K562 (cell line): Measurements from ENCODE around the gene ANAPC2. TPM values are rescaled to one million over a fixed set of nuclear protein-coding genes. Genes with fewer than 3 reads are reported as not detected.

Experiments used
- ATF7 ChIP-seq: fragments of 450-650 bp; IDR thresholded peaks from 2 replicates; pipeline ENCODE4 v1.7.1; 2014; ENCODE audit warnings: mild to moderate bottlenecking, moderate library complexity
- CBFA2T2 ChIP-seq: fragments of 450-650 bp; conservative IDR thresholded peaks from 2 replicates; pipeline ENCODE4 v1.6.1; 2017; ENCODE audit warnings: mild to moderate bottlenecking
- DMBX1 ChIP-seq: fragments of 250-450 bp; sonication (Bioruptor Pico); IDR thresholded peaks from 2 replicates; pipeline ENCODE4 v1.8.0; 2022; ENCODE audit warnings: inconsistent platforms, mild to moderate bottlenecking, moderate library complexity, borderline replicate concordance
- GATA2 ChIP-seq: sonication (generic); formaldehyde crosslinking; IDR thresholded peaks from 2 replicates; pipeline ENCODE4 v1.4.0; 2020; ENCODE audit warnings: mild to moderate bottlenecking, missing genetic modification reagents
- HDAC1 ChIP-seq, 2 experiments: fragments of 450-650 bp; IDR thresholded peaks; 2 replicates each; pipeline ENCODE4 v1.6.1; 2016 to 2017; ENCODE audit warnings: inconsistent platforms in 1 of 2, mild to moderate bottlenecking in 1 of 2, moderate library complexity in 1 of 2
- KLF16 ChIP-seq: IDR thresholded peaks from 2 replicates; pipeline ENCODE4 v1.6.1; 2016; ENCODE audit warnings: antibody characterized with exemption
- KLF6 ChIP-seq: fragments of 250-450 bp; sonication (Bioruptor Pico); IDR thresholded peaks from 2 replicates; pipeline ENCODE4 v1.4.0; 2020; ENCODE audit warnings: mild to moderate bottlenecking, moderate library complexity, borderline replicate concordance
- MAX ChIP-seq: sonication (generic); formaldehyde crosslinking; IDR thresholded peaks from 2 replicates; pipeline ENCODE4 v1.9.0; 2022; ENCODE audit warnings: mild to moderate bottlenecking, missing genetic modification reagents
- NEUROD1 ChIP-seq: fragments of 150-350 bp; IDR thresholded peaks from 2 replicates; pipeline ENCODE4 v1.6.1; 2014; ENCODE audit warnings: borderline replicate concordance, low read length, low read depth; ENCODE audit not compliant: partially characterized antibody
- RAD21 ChIP-seq, 2 experiments: fragments of 250-450 bp in 1 of 2; fragments of 450-650 bp in 1 of 2; sonication (Bioruptor Pico) in 1 of 2; formaldehyde crosslinking in 1 of 2; IDR thresholded peaks in 1 of 2; conservative IDR thresholded peaks in 1 of 2; 2 replicates each; pipeline versions ENCODE4 v1.4.0 to v1.8.0; 2020 to 2022; ENCODE audit warnings: mild to moderate bottlenecking in 2 of 2, moderate library complexity in 1 of 2
- SP1 ChIP-seq: sonication (generic); formaldehyde crosslinking; IDR thresholded peaks from 2 replicates; pipeline ENCODE4 v1.8.1; 2022; ENCODE audit warnings: mild to moderate bottlenecking, missing genetic modification reagents
- SREBF2 ChIP-seq: sonication (generic); formaldehyde crosslinking; IDR thresholded peaks from 2 replicates; pipeline ENCODE4 v1.4.0; 2020; ENCODE audit warnings: mild to moderate bottlenecking, missing genetic modification reagents
- ZBTB34 ChIP-seq: fragments of 250-450 bp; sonication (Bioruptor Pico); IDR thresholded peaks from 2 replicates; pipeline ENCODE4 v1.8.0; 2021; ENCODE audit warnings: mild to moderate bottlenecking, moderate library complexity
- ZBTB7A ChIP-seq: IDR thresholded peaks from 2 replicates; pipeline ENCODE4 v1.6.1; 2011; ENCODE audit warnings: low read depth, mild to moderate bottlenecking, low read length, moderate library complexity, borderline replicate concordance; ENCODE audit not compliant: control insufficient read depth
- ZC3H11A ChIP-seq: IDR thresholded peaks from 2 replicates; pipeline ENCODE4 v1.6.1; 2012; ENCODE audit warnings: low read depth, low read length, improper control_type of control experiment
- ZNF232 ChIP-seq: sonication (generic); formaldehyde crosslinking; IDR thresholded peaks from 2 replicates; pipeline ENCODE4 v1.8.0; 2022; ENCODE audit warnings: mild to moderate bottlenecking, missing genetic modification reagents
- polyA plus RNA-seq, 8 experiments: library from polyadenylated mRNA; depleted of rRNA in 4 of 8; stranded (reverse) in 5 of 8; unstranded in 3 of 8; fragments of >200 nt; fragmentation: Nextera tagmentation in 2 of 8; fragmentation: Illumina TruSeq in 1 of 8; extraction: Ambion mirVana in 2 of 8; extraction: Trizol in 1 of 8; gene quantifications; 2 replicates each; pipeline versions ENCODE4 v1.2.1 to v1.2.3, GENCODE V29; 2011 to 2014; ENCODE audit warnings: inconsistent platforms in 1 of 8, missing spikeins in 1 of 8
- total RNA-seq, 7 experiments: library from RNA; depleted of rRNA in 6 of 7; stranded (reverse); fragments of >200 nt in 6 of 7; fragmentation: Illumina TruSeq in 2 of 7; extraction: Trizol in 2 of 7; gene quantifications; 2 replicates each; pipeline versions ENCODE4 v1.2.1 to v1.2.3, GENCODE V29; 2011 to 2021; ENCODE audit warnings: low replicate concordance in 1 of 7
- TF ChIP-seq, protein P1 (sequence below): fragments of 250-450 bp; sonication (Bioruptor Pico); IDR thresholded peaks from 2 replicates; pipeline ENCODE4 v1.5.0; 2020; ENCODE audit warnings: mild to moderate bottlenecking, borderline replicate concordance
- TF ChIP-seq, protein P2 (sequence below): IDR thresholded peaks from 2 replicates; pipeline ENCODE4 v1.6.1; 2014; ENCODE audit warnings: antibody characterized with exemption
- TF ChIP-seq, protein P3 (sequence below): fragments of 450-650 bp; IDR thresholded peaks from 2 replicates; pipeline ENCODE4 v1.6.1; 2014; ENCODE audit warnings: low read depth, mild to moderate bottlenecking, moderate library complexity, borderline replicate concordance

ANAPC2 gene
- total and polyA plus RNA-seq, 9 of the 15 experiments (the other 6 are each of a cell fraction or from before 2014, with no cell fraction given): 0.11 to 56.5 (median 17.1) TPM; not detected in 1

DNA sequence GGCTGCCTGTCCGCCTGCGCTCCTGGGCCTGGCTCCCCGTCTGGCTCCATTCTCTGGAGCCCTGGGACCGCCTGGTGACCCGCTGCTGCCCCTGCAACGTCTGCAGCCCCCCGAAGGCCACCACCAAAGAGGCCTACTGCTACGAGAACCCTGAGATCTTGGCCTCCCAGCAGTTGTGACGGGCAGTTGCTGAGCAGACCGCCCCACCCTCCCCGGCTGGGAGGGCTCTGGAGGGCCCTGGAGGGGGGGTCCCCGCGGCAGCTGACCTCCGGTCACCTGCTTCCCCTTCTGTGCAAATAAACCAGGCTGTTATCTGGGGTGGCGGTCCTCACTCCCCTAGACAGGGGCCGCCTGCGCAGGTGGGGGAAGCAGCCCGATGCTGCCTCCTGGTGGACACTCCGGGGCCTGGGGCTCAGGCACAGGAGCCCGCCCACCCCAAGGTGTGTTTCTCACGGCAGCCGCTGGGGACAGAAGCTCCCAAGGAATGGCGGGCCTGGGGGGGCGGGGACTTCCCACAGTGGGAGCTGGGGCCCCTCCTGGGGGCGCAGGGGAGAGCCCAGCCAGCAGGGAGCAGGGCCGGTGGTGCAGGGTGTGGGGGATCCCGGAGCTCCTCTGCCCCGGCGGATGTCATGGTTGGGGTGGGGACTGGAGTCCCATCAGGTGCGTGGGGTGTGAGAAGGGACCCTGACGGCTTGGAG is 48.0 kb upstream of the ANAPC2 start (continued):
- TF ChIP-seq, protein P1, sequence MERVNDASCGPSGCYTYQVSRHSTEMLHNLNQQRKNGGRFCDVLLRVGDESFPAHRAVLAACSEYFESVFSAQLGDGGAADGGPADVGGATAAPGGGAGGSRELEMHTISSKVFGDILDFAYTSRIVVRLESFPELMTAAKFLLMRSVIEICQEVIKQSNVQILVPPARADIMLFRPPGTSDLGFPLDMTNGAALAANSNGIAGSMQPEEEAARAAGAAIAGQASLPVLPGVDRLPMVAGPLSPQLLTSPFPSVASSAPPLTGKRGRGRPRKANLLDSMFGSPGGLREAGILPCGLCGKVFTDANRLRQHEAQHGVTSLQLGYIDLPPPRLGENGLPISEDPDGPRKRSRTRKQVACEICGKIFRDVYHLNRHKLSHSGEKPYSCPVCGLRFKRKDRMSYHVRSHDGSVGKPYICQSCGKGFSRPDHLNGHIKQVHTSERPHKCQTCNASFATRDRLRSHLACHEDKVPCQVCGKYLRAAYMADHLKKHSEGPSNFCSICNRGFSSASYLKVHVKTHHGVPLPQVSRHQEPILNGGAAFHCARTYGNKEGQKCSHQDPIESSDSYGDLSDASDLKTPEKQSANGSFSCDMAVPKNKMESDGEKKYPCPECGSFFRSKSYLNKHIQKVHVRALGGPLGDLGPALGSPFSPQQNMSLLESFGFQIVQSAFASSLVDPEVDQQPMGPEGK (CRISPR knock-in tag): peak; percentile 36; the same call in 1 of the 2 replicates
- TF ChIP-seq ATF7 (peak; percentile 82; the same call in 1 of the 2 replicates), ZBTB34 (no peak), SREBF2 (CRISPR knock-in tag) (no peak), KLF16 (peak; percentile 90), ZC3H11A (no peak), RAD21 (CRISPR knock-in tag; conservative IDR thresholded peaks at IDR 0.05 in 1 of 2, IDR thresholded peaks at IDR 0.05 in 1 of 2) (peak; percentile 96), KLF6 (CRISPR knock-in tag) (peak; percentile 13; the same call in 1 of the 2 replicates), NEUROD1 (peak; percentile 49), ZNF232 (CRISPR knock-in tag) (no peak), MAX (CRISPR knock-in tag) (peak; percentile 75), SP1 (CRISPR knock-in tag) (peak; percentile 98), CBFA2T2 (peak; percentile 87), DMBX1 (CRISPR knock-in tag) (no peak), HDAC1 (IDR thresholded peaks at IDR 0.05) (peak in 1 of 2 experiments; percentile 21; a peak in 1 of 4 replicates), ZBTB7A (peak; percentile 97), GATA2 (CRISPR knock-in tag) (peak; percentile 89)
- TF ChIP-seq, protein P2, sequence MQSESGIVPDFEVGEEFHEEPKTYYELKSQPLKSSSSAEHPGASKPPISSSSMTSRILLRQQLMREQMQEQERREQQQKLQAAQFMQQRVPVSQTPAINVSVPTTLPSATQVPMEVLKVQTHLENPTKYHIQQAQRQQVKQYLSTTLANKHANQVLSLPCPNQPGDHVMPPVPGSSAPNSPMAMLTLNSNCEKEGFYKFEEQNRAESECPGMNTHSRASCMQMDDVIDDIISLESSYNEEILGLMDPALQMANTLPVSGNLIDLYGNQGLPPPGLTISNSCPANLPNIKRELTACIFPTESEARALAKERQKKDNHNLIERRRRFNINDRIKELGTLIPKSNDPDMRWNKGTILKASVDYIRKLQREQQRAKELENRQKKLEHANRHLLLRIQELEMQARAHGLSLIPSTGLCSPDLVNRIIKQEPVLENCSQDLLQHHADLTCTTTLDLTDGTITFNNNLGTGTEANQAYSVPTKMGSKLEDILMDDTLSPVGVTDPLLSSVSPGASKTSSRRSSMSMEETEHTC: peak; percentile 64; the same call in 1 of the 2 replicates
- TF ChIP-seq, protein P3, sequence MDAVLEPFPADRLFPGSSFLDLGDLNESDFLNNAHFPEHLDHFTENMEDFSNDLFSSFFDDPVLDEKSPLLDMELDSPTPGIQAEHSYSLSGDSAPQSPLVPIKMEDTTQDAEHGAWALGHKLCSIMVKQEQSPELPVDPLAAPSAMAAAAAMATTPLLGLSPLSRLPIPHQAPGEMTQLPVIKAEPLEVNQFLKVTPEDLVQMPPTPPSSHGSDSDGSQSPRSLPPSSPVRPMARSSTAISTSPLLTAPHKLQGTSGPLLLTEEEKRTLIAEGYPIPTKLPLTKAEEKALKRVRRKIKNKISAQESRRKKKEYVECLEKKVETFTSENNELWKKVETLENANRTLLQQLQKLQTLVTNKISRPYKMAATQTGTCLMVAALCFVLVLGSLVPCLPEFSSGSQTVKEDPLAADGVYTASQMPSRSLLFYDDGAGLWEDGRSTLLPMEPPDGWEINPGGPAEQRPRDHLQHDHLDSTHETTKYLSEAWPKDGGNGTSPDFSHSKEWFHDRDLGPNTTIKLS: 0 out of 2 replicates have a peak, but pooled peaks have one; percentile 49
